ENCODE results near the gene TLR9.

TLR9 gene

GRCh38 chr3:52210037-52210436, 15.4 kb downstream of the TLR9 start:
- Mint-ChIP-seq H3K4me3 (no peak overlapping the region), H3K36me3 (ENCODE audit: low read depth) (peaks cover 84% of the 10 kb centered on the region), H3K4me1 (ENCODE audit: low read depth) (peaks cover 10% of the 10 kb centered on the region), H3K27me3 (ENCODE audit: low read depth) (no peaks in the 10 kb centered on the region), H3K27ac (no peak overlapping the region), H3K9me3 (no peaks in the 10 kb centered on the region)
- DNase-seq (ENCODE audit: low spot score), result no peak

DNA sequence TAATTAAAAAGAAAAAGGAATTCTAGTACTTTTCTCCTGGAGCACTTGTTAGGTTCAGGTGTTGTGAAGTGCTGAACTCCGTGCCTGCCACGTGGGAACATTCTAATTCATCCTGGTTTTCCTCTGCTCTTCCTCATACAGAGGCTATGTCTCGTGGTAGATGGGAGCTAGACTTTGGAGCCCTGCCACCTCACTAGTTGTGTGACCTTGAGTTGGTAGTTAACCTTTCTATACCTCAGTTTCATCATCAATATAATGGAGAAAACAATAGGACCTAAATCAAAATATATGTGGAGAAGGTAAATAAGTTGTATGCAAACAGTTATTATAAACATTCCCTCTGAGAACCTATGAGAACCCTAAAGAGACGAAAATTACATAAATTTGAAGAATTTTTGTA, 16.9 kb downstream of the TLR9 start:
- H3K27me3 Mint-ChIP-seq (ENCODE audit: low read depth), result no peaks in the 10 kb centered on the region
- H3K27ac Mint-ChIP-seq, result no peak overlapping the region
- H3K4me3 Mint-ChIP-seq, result no peak overlapping the region
- no peak for DNase-seq (ENCODE audit: low spot score)
- peaks cover 14% of the 10 kb centered on the region for H3K4me1 Mint-ChIP-seq (ENCODE audit: low read depth)
- no peaks in the 10 kb centered on the region for H3K9me3 Mint-ChIP-seq
- peaks cover 86% of the 10 kb centered on the region for H3K36me3 Mint-ChIP-seq (ENCODE audit: low read depth)

DNA sequence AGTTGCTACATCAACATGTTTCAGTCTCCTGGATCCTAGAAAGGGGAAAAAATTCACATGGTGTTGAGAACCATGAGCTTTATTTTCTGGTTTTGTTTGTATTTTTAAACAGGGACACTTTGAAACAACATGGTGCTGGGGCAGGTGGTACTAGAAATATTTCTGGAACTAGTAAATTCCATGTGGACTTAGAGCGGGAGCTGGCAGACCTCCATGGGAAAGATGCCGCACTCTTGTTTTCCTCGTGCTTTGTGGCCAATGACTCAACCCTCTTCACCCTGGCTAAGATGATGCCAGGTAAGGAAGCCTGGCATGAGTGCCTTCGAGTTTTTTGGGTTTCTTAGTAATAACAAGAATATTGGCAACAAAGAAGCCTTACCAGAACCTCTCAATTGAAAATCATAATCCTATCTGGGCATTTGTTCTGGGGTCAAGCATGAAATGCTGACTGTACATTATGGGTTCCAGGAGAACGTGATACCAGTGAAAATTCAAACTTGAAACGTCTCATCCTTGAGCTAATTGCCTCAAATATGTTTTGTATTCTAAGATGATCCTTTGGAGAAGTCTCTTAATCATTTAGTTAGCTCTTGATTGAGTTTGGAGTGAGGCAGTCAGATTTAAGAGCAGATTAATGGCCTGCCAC, 19.6 kb downstream of the TLR9 start:
- peak overlapping the region; percentile 36 for H3K27ac Mint-ChIP-seq
- peaks cover 31% of the 10 kb centered on the region for H3K4me1 Mint-ChIP-seq (ENCODE audit: low read depth)
- H3K36me3 Mint-ChIP-seq (ENCODE audit: low read depth), result peaks cover 92% of the 10 kb centered on the region
- no peaks in the 10 kb centered on the region for H3K27me3 Mint-ChIP-seq (ENCODE audit: low read depth)
- DNase-seq (ENCODE audit: low spot score), result no peak
- H3K4me3 Mint-ChIP-seq, result no peak overlapping the region
- no peaks in the 10 kb centered on the region for H3K9me3 Mint-ChIP-seq

DNA sequence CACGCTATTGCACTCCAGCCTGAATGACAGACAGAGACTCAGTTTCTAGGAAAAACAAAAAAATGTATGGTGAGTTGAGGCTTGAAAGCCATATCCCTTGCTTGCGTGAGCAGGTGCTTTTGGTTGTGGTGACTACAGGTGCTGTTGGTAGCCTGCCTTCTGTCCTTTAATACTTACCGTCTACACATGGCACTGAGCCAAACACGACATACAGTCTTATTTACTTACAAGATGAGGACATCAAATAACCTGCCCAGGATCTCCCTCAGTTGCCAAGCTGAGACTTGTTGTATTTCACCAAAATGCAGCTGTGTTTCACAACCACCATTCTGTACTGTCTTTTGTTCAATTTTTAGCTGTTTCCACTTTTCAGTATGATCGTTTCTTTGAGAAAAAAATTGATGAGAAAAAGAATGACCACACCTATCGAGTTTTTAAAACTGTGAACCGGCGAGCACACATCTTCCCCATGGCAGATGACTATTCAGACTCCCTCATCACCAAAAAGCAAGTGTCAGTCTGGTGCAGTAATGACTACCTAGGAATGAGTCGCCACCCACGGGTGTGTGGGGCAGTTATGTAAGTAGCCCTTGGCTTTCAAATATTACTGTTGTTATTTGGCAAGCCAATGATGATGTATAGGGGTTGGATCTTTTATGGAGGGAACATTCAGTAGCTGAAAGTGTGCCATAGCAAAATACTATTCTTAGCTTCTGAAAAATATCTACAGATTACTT, 20.9 kb downstream of the TLR9 start:
- H3K27me3 Mint-ChIP-seq (ENCODE audit: low read depth), result no peaks in the 10 kb centered on the region
- DNase-seq (ENCODE audit: low spot score), result peak; percentile 23
- no peak overlapping the region for H3K4me3 Mint-ChIP-seq
- H3K4me1 Mint-ChIP-seq (ENCODE audit: low read depth), result peaks cover 37% of the 10 kb centered on the region
- H3K36me3 Mint-ChIP-seq (ENCODE audit: low read depth), result peaks cover 88% of the 10 kb centered on the region
- H3K9me3 Mint-ChIP-seq, result no peaks in the 10 kb centered on the region
- no peak overlapping the region for H3K27ac Mint-ChIP-seq

DNA sequence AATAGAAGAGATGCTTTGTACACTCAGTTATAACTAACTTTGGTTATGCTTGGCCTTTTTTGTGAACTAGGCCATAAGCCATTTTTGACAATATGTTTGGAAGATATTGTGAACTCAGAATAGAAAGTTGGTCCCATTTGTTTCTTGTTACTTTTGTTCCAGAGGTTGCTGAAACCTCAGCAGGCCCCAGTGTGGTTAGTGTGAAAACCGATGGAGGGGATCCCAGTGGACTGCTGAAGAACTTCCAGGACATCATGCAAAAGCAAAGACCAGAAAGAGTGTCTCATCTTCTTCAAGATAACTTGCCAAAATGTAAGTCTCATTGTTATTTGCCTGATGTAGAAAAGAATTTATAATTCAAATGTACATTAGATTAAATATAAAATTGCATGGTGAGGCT, 21.7 kb downstream of the TLR9 start:
- no peak overlapping the region for H3K27ac Mint-ChIP-seq
- H3K4me3 Mint-ChIP-seq, result no peak overlapping the region
- DNase-seq (ENCODE audit: low spot score), result no peak
- H3K4me1 Mint-ChIP-seq (ENCODE audit: low read depth), result peaks cover 44% of the 10 kb centered on the region
- no peaks in the 10 kb centered on the region for H3K9me3 Mint-ChIP-seq
- H3K36me3 Mint-ChIP-seq (ENCODE audit: low read depth), result peaks cover 89% of the 10 kb centered on the region
- no peaks in the 10 kb centered on the region for H3K27me3 Mint-ChIP-seq (ENCODE audit: low read depth)

DNA sequence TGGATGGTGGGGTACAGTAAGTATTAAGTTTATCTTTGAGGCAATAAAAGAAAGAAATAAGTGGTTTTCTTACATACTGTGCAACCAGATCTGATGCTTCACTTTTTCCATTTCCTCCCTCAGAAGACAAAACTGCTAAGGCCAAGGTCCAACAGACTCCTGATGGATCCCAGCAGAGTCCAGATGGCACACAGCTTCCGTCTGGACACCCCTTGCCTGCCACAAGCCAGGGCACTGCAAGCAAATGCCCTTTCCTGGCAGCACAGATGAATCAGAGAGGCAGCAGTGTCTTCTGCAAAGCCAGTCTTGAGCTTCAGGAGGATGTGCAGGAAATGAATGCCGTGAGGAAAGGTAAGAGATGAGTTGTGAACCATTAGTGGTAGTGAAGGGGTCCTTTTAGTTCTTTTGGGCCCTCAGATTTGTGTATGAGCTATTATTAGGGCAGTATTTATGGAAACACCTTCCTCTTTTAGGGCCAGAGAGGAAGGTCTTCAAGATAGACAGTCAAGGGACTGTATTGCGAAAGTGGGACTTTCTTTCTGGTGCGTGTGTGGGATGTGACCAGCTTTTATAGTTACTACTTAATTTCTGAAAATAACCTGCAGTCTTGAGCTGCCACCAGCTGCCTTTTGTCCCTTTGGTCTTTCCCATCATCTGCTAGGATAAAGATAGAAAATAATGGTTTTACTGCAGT, 22.9 kb downstream of the TLR9 start:
- Mint-ChIP-seq H3K27ac (peak overlapping the region; percentile 56), H3K4me1 (ENCODE audit: low read depth) (peaks cover 50% of the 10 kb centered on the region), H3K4me3 (no peak overlapping the region), H3K9me3 (no peaks in the 10 kb centered on the region), H3K27me3 (ENCODE audit: low read depth) (no peaks in the 10 kb centered on the region), H3K36me3 (ENCODE audit: low read depth) (peaks cover 80% of the 10 kb centered on the region)
- DNase-seq (ENCODE audit: low spot score), result no peak

- H3K4me1 Mint-ChIP-seq (ENCODE audit: low read depth), result peaks cover 58% of the 10 kb centered on the region
- H3K4me3 Mint-ChIP-seq, result no peak overlapping the region
- peaks cover 68% of the 10 kb centered on the region for H3K36me3 Mint-ChIP-seq (ENCODE audit: low read depth)
- peak overlapping the region; percentile 16 for H3K27ac Mint-ChIP-seq
- no peak for DNase-seq (ENCODE audit: low spot score)
- no peaks in the 10 kb centered on the region for H3K27me3 Mint-ChIP-seq (ENCODE audit: low read depth)
- no peaks in the 10 kb centered on the region for H3K9me3 Mint-ChIP-seq
Observed at GRCh38 chr3:52200981-52201679, 24.3 kb downstream of the TLR9 start.

DNA sequence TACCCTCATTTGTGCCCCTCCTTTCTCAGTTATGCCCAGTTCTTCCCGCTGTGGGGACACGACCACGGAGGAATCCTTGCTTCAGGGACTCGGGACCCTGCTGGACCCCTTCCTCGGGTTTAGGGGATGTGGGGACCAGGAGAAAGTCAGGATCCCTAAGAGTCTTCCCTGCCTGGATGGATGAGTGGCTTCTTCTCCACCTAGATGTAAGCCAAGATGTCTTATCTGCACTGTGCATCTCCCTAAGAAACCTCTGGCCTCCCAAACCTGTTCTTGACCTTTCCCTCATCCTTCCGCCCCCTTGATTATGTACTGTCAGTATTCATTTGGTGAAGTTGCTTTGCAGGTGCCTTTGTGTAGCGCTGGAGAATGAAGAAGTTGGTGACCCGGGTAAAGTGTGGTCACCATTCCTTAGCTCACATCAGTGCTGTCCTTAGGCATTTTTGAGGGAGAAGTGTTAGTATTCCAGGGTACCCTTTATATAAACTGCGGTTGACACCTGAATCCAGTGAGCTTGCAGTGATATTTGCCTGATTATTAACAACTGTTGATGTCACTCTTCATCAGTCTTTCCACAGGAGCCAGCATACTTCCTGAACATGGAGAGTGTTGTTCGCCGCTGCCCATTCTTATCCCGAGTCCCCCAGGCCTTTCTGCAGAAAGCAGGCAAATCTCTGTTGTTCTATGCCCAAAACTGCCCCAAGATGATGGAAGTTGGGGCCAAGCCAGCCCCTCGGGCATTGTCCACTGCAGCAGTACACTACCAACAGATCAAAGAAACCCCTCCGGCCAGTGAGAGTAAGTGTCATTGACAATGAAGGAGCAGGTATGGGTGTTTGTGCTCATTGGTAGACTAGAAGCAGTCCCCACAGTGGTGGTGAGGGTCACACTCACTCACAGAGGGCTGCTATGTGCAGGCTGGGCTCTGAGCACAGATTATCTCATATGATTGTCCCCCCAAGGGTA, 26.5 kb downstream of the TLR9 start:
- Mint-ChIP-seq H3K9me3 (no peaks in the 10 kb centered on the region), H3K27ac (peak overlapping the region; percentile 94), H3K27me3 (ENCODE audit: low read depth) (no peaks in the 10 kb centered on the region), H3K4me3 (peak overlapping the region; percentile 99), H3K36me3 (ENCODE audit: low read depth) (peaks cover 46% of the 10 kb centered on the region), H3K4me1 (ENCODE audit: low read depth) (peaks cover 50% of the 10 kb centered on the region)
- DNase-seq (ENCODE audit: low spot score), result no peak

GRCh38 chr3:52197842-52198625, 27.4 kb downstream of the TLR9 start, which contains the start of gene ALAS1:
Gene ALAS1 (plus strand): TSS chr3:52198160. CDS start chr3:52199242, 1,082 bp downstream.
- DNase-seq (ENCODE audit: low spot score), result peak; percentile 97
- H3K27me3 Mint-ChIP-seq (ENCODE audit: low read depth), result no peaks in the 10 kb centered on the region
- peaks cover 38% of the 10 kb centered on the region for H3K36me3 Mint-ChIP-seq (ENCODE audit: low read depth)
- H3K4me1 Mint-ChIP-seq (ENCODE audit: low read depth), result peaks cover 50% of the 10 kb centered on the region
- H3K4me3 Mint-ChIP-seq, result peak within 1 kb of the TSS; percentile 99
- H3K9me3 Mint-ChIP-seq, result no peaks in the 10 kb centered on the region
- H3K27ac Mint-ChIP-seq, result peak within 1 kb of the TSS; percentile 94

DNA sequence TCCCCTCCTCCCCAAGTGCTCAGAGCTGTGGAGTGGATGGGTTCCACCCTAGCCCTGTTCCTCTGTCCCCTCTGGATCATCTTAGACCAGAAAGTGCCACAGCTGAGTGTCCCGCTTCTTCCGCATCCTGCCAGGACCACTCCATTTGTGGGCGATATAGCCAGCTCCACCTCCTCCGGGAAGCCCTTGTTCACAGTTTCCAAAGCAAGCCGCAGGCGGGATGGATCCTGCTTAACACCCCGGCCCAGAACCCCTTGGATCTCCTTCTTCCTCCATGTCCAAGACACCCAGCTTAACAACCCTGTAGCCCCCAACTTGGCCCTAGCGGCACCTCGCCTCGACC, 28.0 kb downstream of the TLR9 start:
- H3K4me1 Mint-ChIP-seq (ENCODE audit: low read depth), result peaks cover 45% of the 10 kb centered on the region
- H3K27ac Mint-ChIP-seq, result peak overlapping the region; percentile 89

DNA sequence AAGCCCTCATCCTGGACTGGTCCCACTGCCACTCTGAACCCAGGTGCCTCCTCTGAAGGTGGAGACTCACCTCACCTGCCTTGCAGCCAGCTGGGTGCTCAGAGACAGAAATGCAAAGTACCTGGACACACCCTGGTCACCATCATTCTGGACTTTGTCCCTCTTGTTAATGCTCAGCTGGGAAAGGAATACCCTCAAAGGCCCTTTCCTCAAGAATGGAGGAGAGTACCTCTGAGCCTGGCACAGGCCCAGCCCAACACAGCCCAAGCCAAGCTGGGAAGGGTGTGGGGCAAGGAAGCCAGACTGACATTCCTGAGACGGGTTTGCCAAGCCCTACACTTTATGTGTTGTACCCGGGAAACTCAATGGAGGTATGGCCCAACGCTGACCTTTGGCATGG, 28.5 kb downstream of the TLR9 start:
- Mint-ChIP-seq H3K36me3 (ENCODE audit: low read depth) (peaks cover 29% of the 10 kb centered on the region), H3K4me3 (peak overlapping the region; percentile 99)
- no peak for DNase-seq (ENCODE audit: low spot score)

More for the DNA sequence above, 28.0 kb downstream of the TLR9 start:
- peaks cover 1% of the 10 kb centered on the region for H3K27me3 Mint-ChIP-seq (ENCODE audit: low read depth)
- H3K4me3 Mint-ChIP-seq, result peak overlapping the region; percentile 99
- peaks cover 34% of the 10 kb centered on the region for H3K36me3 Mint-ChIP-seq (ENCODE audit: low read depth)
- no peaks in the 10 kb centered on the region for H3K9me3 Mint-ChIP-seq
- no peak for DNase-seq (ENCODE audit: low spot score)

GRCh38 chr3:52195823-52196331, 29.6 kb downstream of the TLR9 start:
- H3K36me3 Mint-ChIP-seq (ENCODE audit: low read depth), result peaks cover 18% of the 10 kb centered on the region
- no peak overlapping the region for H3K27ac Mint-ChIP-seq
- no peak overlapping the region for H3K4me3 Mint-ChIP-seq
- H3K4me1 Mint-ChIP-seq (ENCODE audit: low read depth), result peaks cover 32% of the 10 kb centered on the region
- peaks cover 2% of the 10 kb centered on the region for H3K27me3 Mint-ChIP-seq (ENCODE audit: low read depth)
- DNase-seq (ENCODE audit: low spot score), result no peak
- no peaks in the 10 kb centered on the region for H3K9me3 Mint-ChIP-seq

More for the DNA sequence above, 28.5 kb downstream of the TLR9 start:
- peaks cover 2% of the 10 kb centered on the region for H3K27me3 Mint-ChIP-seq (ENCODE audit: low read depth)
- peak overlapping the region; percentile 89 for H3K27ac Mint-ChIP-seq
- peaks cover 43% of the 10 kb centered on the region for H3K4me1 Mint-ChIP-seq (ENCODE audit: low read depth)
- H3K9me3 Mint-ChIP-seq, result no peaks in the 10 kb centered on the region
